Fibroblast of peridontal ligament (primary cell): ENCODE measurements around the gene FAIM2.

ENCODE experiments used
- DNase-seq: peaks from one replicate; pipeline ENCODE4 v3.0.0-alpha.2; 2010; ENCODE audit errors: extremely low read depth

FAIM2 gene

GRCh38 chr12:49824895-49825294 is 78.8 kb downstream of the FAIM2 start:
- peak; percentile 58 for DNase-seq

- DNase-seq, result no peak
Measured at GRCh38 chr12:49824416-49824815, 79.3 kb downstream of the FAIM2 start.

GRCh38 chr12:49823951-49824350 is 79.7 kb downstream of the FAIM2 start:
- DNase-seq, result no peak

GRCh38 chr12:49823350-49823749 is 80.3 kb downstream of the FAIM2 start:
- DNase-seq, result no peak

- no peak for DNase-seq
Measured at GRCh38 chr12:49821373-49822287, 82.1 kb downstream of the FAIM2 start.

GRCh38 chr12:49819786-49820185 is 83.9 kb downstream of the FAIM2 start:
- DNase-seq, result no peak

GRCh38 chr12:49818241-49818895 is 85.3 kb downstream of the FAIM2 start:
- no peak for DNase-seq
